ENCODE measurements around the gene CENPS. TPM values are rescaled to one million over a fixed set of nuclear protein-coding genes. Genes with fewer than 3 reads are reported as not detected.
A peak's percentile ranks its signal among the peaks of the same experiment; 100 is the strongest.

Gene CENPS
- total and polyA plus RNA-seq, 2 of the 13 experiments (the other 11 are each of a cell fraction or from before 2014, with no cell fraction given) = 3.3 to 22.0 TPM

- peak; percentile 77 for TF ChIP-seq ELF1 (CRISPR knock-in tag; IDR thresholded peaks at IDR 0.05)
- no peak for TF ChIP-seq ZNF33B (CRISPR knock-in tag; IDR thresholded peaks at IDR 0.05)
- TF ChIP-seq EHMT2 (IDR thresholded peaks at IDR 0.05; ENCODE audit: borderline replicate concordance, low read depth, low read length) = no peak
- no peak; the same call in 1 of the 2 replicates for TF ChIP-seq CHD2 (IDR thresholded peaks at IDR 0.05; ENCODE audit: low read depth, low read length)
- no peak for TF ChIP-seq ZNF34 (CRISPR knock-in tag; IDR thresholded peaks at IDR 0.05; ENCODE audit: borderline replicate concordance)
- no peak for TF ChIP-seq RERE (CRISPR knock-in tag; IDR thresholded peaks at IDR 0.05; ENCODE audit: low read depth)
- TF ChIP-seq MAFF (IDR thresholded peaks at IDR 0.05; ENCODE audit: low read depth, low read length) = no peak
- peak; percentile 82 for TF ChIP-seq YEATS4 (CRISPR knock-in tag; IDR thresholded peaks at IDR 0.05; ENCODE audit: borderline replicate concordance)
- TF ChIP-seq ZNF768 (CRISPR knock-in tag; IDR thresholded peaks at IDR 0.05) = peak; percentile 32; the same call in 1 of the 2 replicates
- TF ChIP-seq FOXJ3 (CRISPR knock-in tag; IDR thresholded peaks at IDR 0.05; ENCODE audit: borderline replicate concordance) = no peak
- TF ChIP-seq ZNF780A (CRISPR knock-in tag; IDR thresholded peaks at IDR 0.05) = no peak
- no peak for TF ChIP-seq ZBTB43 (CRISPR knock-in tag; conservative IDR thresholded peaks at IDR 0.05)
- no peak for TF ChIP-seq ZNF256 (CRISPR knock-in tag; conservative IDR thresholded peaks at IDR 0.05)
- TF ChIP-seq ZFP37 (CRISPR knock-in tag; IDR thresholded peaks at IDR 0.05; ENCODE audit: borderline replicate concordance) = no peak
- TF ChIP-seq BCL6 (CRISPR knock-in tag; IDR thresholded peaks at IDR 0.05) = peak; percentile 91
- no peak for TF ChIP-seq AGO2 (optimal IDR thresholded peaks at IDR 0.05; ENCODE audit: low read depth, low read length)
- TF ChIP-seq MLLT10 (CRISPR knock-in tag; IDR thresholded peaks at IDR 0.05) = no peak
- TF ChIP-seq ZNF770 (CRISPR knock-in tag; IDR thresholded peaks at IDR 0.05) = peak; percentile 77; the same call in 1 of the 2 replicates
- no peak for TF ChIP-seq SMAD3 (CRISPR knock-in tag; IDR thresholded peaks at IDR 0.05)
- TF ChIP-seq GMEB2 (CRISPR knock-in tag; IDR thresholded peaks at IDR 0.05; ENCODE audit: low read depth) = no peak
Measured at GRCh38 chr1:10474613-10475507, 44.6 kb downstream of the CENPS start, which contains the start of gene PEX14 (continued).
